GM12874 (cell line): ENCODE data around the gene SIX2.
A peak's percentile ranks its signal among the peaks of the same experiment; 100 is the strongest.

Experiments
- CTCF ChIP-seq: IDR thresholded peaks from 2 replicates; pipeline ENCODE4 v1.5.1; 2011; ENCODE audit warnings: low read depth, mild to moderate bottlenecking, control low read depth, low read length, moderate library complexity; ENCODE audit not compliant: insufficient read depth

The SIX2 gene

GRCh38 chr2:45029215-45029614, 20.0 kb upstream of the SIX2 start:
- TF ChIP-seq CTCF = no peak

- no peak for TF ChIP-seq CTCF
These were observed 19.0 kb upstream of the SIX2 start for GRCh38 chr2:45028276-45028675.

GRCh38 chr2:45026924-45027450, 17.7 kb upstream of the SIX2 start:
- TF ChIP-seq CTCF = no peak

- peak; percentile 34 for TF ChIP-seq CTCF
These were observed 15.5 kb upstream of the SIX2 start for GRCh38 chr2:45024600-45025291.

- TF ChIP-seq CTCF = no peak
These were observed 14.8 kb upstream of the SIX2 start for GRCh38 chr2:45024097-45024496.

GRCh38 chr2:45020439-45020838, 11.2 kb upstream of the SIX2 start:
- no peak for TF ChIP-seq CTCF

GRCh38 chr2:45018023-45018422, 8.8 kb upstream of the SIX2 start:
- TF ChIP-seq CTCF = no peak
